Measurements from ENCODE around the gene TLE3. TPM values are rescaled to one million over a fixed set of nuclear protein-coding genes. Genes with fewer than 3 reads are reported as not detected.

TLE3 gene
- total and polyA plus RNA-seq, 7 experiments from 2014 or later, result 15.2 to 183 (median 117) TPM

DNA sequence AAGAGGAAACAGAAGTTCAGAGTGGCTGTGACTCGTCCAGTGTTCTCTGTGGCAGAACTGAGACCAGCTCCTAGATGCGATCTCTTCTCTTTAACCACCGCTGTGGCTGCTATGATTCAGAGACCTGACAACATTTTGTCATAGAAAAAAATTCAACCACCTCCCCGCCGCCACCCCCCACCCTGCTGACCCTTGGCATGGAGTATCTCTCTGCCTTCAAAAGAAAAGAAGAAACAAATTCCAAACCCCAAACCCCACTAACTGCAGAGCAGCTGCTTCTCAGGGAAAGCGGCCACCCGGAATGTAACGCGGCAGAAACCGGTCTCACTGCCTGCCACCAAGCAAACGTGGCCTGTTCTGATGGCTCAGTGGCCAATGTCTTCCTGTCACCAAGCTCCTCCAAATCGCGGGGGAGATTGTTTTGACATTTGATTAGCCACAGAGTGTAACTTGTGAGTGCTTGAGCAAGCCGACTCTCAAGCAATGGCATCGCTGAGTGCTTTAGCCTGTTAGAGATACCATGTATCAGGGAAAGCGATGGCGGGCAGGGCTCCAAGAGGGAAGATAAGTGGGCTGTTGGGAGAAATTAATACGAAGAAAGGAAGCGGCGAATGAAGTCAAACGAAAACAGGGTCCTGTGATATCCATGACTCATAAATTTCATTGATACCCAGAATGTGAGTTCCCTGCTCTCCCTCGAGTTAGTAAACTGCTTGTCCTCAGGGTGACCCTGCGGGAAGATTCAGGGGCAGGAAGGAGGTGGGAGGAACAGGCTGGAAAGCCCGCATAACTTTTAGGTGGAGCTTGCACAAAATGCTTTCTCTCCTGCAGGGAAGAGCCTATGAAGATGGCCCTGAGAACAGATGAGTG lies 44.8 kb upstream of the TLE3 start:
- ChIA-PET CTCF (no interaction called here), POLR2A (no interaction called here)
- Histone ChIP-seq H3K9me3 (ENCODE audit: control insufficient read depth in 2 of 3, low read length in 3 of 3) (no peaks in the 10 kb centered on the region), H3K27me3 (ENCODE audit: control insufficient read depth in 2 of 2, insufficient read depth in 2 of 2, low read length in 2 of 2) (no peaks in the 10 kb centered on the region), H3K36me3 (ENCODE audit: control insufficient read depth in 2 of 3, insufficient read depth in 3 of 3, low read length in 3 of 3) (no peaks in the 10 kb centered on the region), H3K4me1 (ENCODE audit: control insufficient read depth in 2 of 2, insufficient read depth in 2 of 2, low read length in 2 of 2) (peaks cover 17 to 19% of the 10 kb centered on the region in 2 donors), H3K27ac (ENCODE audit: low read depth, low read length) (no peak overlapping the region), H3K4me3 (ENCODE audit: low read length) (no peak overlapping the region)
- Mint-ChIP-seq H3K27me3 (peaks cover 0 to 62% (median 18%) of the 10 kb centered on the region in 5 donors), H3K36me3 (no peaks in the 10 kb centered on the region), H3K4me1 (peaks cover 21 to 31% (median 26%) of the 10 kb centered on the region in 7 donors), H3K27ac (peak overlapping the region in 1 of 9 donors; percentile 41), H3K9me3 (peaks cover 0 to 3% (median 0%) of the 10 kb centered on the region in 11 donors), H3K4me3 (no peak overlapping the region)
- ATAC-seq, result peak; percentile 81
- intact Hi-C loops (cut with micrococcal nuclease), result loop anchor here in 1 of 2 donors (5.0 kb wide), 1 partner anchor 40 kb away; no protein-coding TSS in a partner anchor
- DNase-seq, result no peak

DNA sequence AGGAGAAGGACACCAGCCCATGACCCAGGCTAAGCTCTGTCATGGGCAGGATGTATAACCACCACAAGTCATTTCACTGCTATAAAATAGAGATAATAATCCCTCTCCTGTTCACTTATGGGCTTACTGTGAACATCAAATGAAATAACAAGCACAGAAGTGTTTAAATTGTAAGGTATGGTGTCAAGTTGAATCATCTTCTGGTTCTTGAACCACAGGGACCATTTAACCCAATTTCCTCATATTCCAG lies 44.3 kb upstream of the TLE3 start:
- peaks cover 0 to 58% (median 16%) of the 10 kb centered on the region in 5 donors for H3K27me3 Mint-ChIP-seq
- no peak overlapping the region for H3K4me3 ChIP-seq (ENCODE audit: low read length)
- no peak for ATAC-seq
- no peaks in the 10 kb centered on the region for H3K27me3 ChIP-seq (ENCODE audit: control insufficient read depth in 2 of 2, insufficient read depth in 2 of 2, low read length in 2 of 2)
- H3K36me3 ChIP-seq (ENCODE audit: control insufficient read depth in 2 of 3, insufficient read depth in 3 of 3, low read length in 3 of 3), result no peaks in the 10 kb centered on the region
- H3K4me1 ChIP-seq (ENCODE audit: control insufficient read depth in 2 of 2, insufficient read depth in 2 of 2, low read length in 2 of 2), result peaks cover 17 to 19% of the 10 kb centered on the region in 2 donors
- H3K27ac ChIP-seq (ENCODE audit: low read depth, low read length), result no peak overlapping the region
- H3K4me3 Mint-ChIP-seq, result peak overlapping the region in 2 of 10 donors; percentile 33 to 41
- H3K36me3 Mint-ChIP-seq, result no peaks in the 10 kb centered on the region
- intact Hi-C loops (cut with micrococcal nuclease), result loop anchor here in 1 of 2 donors (5.0 kb wide), 1 partner anchor 40 kb away; no protein-coding TSS in a partner anchor
- peaks cover 21 to 31% (median 25%) of the 10 kb centered on the region in 7 donors for H3K4me1 Mint-ChIP-seq
- ChIA-PET POLR2A (no interaction called here), CTCF (interaction anchor here (0.7 kb wide), 1 partner anchor 550 kb away, joined by 3 read pairs; no protein-coding TSS in a partner anchor)
- no peaks in the 10 kb centered on the region for H3K9me3 ChIP-seq (ENCODE audit: control insufficient read depth in 2 of 3, low read length in 3 of 3)
- DNase-seq, result no peak
- H3K9me3 Mint-ChIP-seq, result peaks cover 0 to 3% (median 0%) of the 10 kb centered on the region in 11 donors
- H3K27ac Mint-ChIP-seq, result no peak overlapping the region

DNA sequence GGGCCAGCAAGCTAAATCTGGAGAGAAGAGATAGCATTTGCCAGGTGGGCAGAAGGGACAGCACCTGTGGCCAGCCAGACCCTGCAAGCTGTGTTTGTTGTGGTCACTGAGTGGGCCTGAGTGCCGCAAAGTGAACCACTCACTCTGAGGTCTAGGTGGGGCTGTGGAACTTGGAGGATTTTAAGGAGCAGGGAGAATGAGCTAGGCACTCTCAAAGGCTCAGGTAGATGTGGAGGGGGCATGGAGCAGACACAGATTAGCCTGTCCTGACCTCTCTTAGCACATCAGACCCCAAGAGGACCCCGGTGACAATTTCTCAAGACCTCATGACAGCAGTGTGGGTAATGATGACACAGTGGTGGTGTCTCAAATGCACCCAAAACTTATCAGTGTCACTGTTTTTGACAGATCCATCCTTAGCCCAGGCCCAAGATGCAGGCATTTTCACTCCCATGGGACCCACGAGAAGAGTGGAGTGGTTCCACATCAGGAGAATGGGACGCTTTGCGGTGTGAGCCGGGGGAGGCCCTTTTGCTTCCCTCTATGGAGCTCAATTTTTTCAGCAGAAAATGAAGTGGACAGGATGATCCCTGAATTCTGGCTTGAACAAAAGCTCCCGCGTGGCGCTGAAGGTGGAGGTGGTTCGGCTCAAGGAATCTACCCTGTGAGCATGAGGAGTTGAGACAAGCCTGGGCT lies 43.8 kb upstream of the TLE3 start:
- Histone ChIP-seq H3K27me3 (ENCODE audit: control insufficient read depth in 2 of 2, insufficient read depth in 2 of 2, low read length in 2 of 2) (no peaks in the 10 kb centered on the region), H3K27ac (ENCODE audit: low read depth, low read length) (no peak overlapping the region), H3K36me3 (ENCODE audit: control insufficient read depth in 2 of 3, insufficient read depth in 3 of 3, low read length in 3 of 3) (no peaks in the 10 kb centered on the region), H3K4me3 (ENCODE audit: low read length) (peak overlapping the region; percentile 1), H3K4me1 (ENCODE audit: control insufficient read depth in 2 of 2, insufficient read depth in 2 of 2, low read length in 2 of 2) (peaks cover 17 to 19% of the 10 kb centered on the region in 2 donors), H3K9me3 (ENCODE audit: control insufficient read depth in 2 of 3, low read length in 3 of 3) (no peaks in the 10 kb centered on the region)
- Mint-ChIP-seq H3K4me3 (peak overlapping the region; percentile 36 to 79 (median 62)), H3K4me1 (peaks cover 21 to 31% (median 25%) of the 10 kb centered on the region in 7 donors), H3K9me3 (peaks cover 0 to 3% (median 0%) of the 10 kb centered on the region in 11 donors), H3K27ac (peak overlapping the region in 5 of 9 donors; percentile 30 to 83 (median 38)), H3K36me3 (no peaks in the 10 kb centered on the region), H3K27me3 (peaks cover 0 to 54% (median 13%) of the 10 kb centered on the region in 5 donors)
- intact Hi-C loops (cut with micrococcal nuclease), result loop anchor here in 1 of 2 donors (5.0 kb wide), 1 partner anchor 39 kb away; no protein-coding TSS in a partner anchor
- DNase-seq (no peak), ATAC-seq (peak; percentile 27)
- ChIA-PET CTCF (interaction anchor here (0.7 kb wide), 1 partner anchor 550 kb away, joined by 3 read pairs; no protein-coding TSS in a partner anchor), POLR2A (no interaction called here)

DNA sequence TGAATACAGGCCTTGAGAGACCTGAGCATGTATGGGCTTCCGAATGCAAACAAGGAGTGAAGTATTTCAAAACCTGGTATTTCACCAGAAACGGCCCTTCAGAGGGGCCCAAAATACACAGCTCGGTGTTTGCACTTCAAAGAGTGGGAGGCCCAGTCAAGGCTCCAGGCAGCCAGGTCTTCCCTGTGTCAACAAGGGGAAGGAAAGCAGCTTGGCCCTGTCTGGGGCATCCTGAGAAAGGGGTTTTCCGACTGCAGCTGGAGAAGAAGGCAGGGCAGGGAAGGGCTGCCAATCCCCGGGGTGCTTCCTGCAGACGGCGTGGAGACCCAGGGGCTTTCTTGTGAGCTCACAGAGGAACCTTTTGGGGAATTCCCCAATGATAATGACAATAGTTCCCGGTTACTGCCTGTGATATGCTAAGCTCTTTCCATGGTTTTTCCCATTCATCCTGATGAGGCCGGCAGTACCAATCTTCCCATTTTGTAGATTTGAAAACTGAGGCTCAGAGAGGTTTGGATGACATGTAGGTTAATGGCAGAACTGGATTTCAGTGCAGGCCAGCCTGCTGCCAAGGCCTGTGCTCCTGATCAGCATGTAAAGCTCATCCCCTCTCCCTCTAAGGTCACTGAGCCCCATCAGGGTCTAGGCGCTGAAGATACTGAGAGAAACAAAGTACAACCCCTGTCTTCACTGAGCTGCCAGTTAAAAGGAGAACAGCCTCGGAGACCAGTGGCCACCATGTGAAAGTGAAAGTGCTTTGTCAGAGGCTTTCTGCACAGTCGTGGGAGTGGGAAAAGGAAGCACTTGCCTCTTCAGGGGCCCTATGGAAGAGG lies 43.0 kb upstream of the TLE3 start:
- Histone ChIP-seq H3K9me3 (ENCODE audit: control insufficient read depth in 2 of 3, low read length in 3 of 3) (no peaks in the 10 kb centered on the region), H3K27me3 (ENCODE audit: control insufficient read depth in 2 of 2, insufficient read depth in 2 of 2, low read length in 2 of 2) (no peaks in the 10 kb centered on the region), H3K4me3 (ENCODE audit: low read length) (peak overlapping the region; percentile 1), H3K27ac (ENCODE audit: low read depth, low read length) (no peak overlapping the region), H3K36me3 (ENCODE audit: control insufficient read depth in 2 of 3, insufficient read depth in 3 of 3, low read length in 3 of 3) (no peaks in the 10 kb centered on the region), H3K4me1 (ENCODE audit: control insufficient read depth in 2 of 2, insufficient read depth in 2 of 2, low read length in 2 of 2) (peaks cover 17 to 19% of the 10 kb centered on the region in 2 donors)
- peak in 6 of 9 donors; percentile 6 to 42 (median 16) for DNase-seq
- ATAC-seq, result peak; percentile 68
- peaks cover 0 to under 1% (median 0%) of the 10 kb centered on the region in 11 donors for H3K9me3 Mint-ChIP-seq
- peak overlapping the region in 6 of 9 donors; percentile 30 to 83 (median 52) for H3K27ac Mint-ChIP-seq
- peaks cover 21 to 31% (median 25%) of the 10 kb centered on the region in 7 donors for H3K4me1 Mint-ChIP-seq
- H3K4me3 Mint-ChIP-seq, result peak overlapping the region; percentile 36 to 79 (median 62)
- intact Hi-C loops (cut with micrococcal nuclease), result loop anchor here in 1 of 2 donors (5.0 kb wide), 1 partner anchor 38 kb away; no protein-coding TSS in a partner anchor
- ChIA-PET POLR2A (no interaction called here), CTCF (no interaction called here)
- H3K36me3 Mint-ChIP-seq, result no peaks in the 10 kb centered on the region
- peaks cover 0 to 53% (median 11%) of the 10 kb centered on the region in 5 donors for H3K27me3 Mint-ChIP-seq

DNA sequence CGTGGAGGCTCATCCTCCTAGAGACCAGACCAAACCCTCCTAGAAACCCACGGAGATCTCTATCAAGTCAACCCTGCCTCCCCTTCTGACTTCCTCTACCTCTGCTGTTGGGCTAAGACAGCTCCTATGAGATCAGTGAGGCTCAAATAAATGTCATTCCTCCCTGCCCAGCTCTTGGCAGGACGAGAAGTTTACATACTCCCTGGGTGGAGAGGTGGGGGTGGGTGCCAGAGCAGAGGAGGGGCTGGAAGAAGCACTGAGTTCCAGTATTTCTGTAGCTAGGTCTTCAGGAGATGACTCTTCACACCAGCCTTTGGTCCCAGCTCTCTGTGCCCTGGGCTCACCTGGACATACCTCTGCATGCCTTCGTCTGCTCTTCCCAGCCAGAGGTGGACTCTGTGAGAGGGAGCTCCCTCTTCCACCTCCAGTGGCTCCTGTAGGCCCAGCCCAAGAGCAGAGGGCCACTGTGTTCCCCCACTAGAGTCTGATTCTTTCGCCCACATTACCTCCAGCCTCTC lies 42.4 kb upstream of the TLE3 start:
- CTCF ChIA-PET, result interaction anchor here (0.7 kb wide), 1 partner anchor 541 kb away, joined by 3 read pairs; no protein-coding TSS in a partner anchor
- peaks cover 21 to 31% (median 25%) of the 10 kb centered on the region in 7 donors for H3K4me1 Mint-ChIP-seq
- H3K36me3 Mint-ChIP-seq, result no peaks in the 10 kb centered on the region
- peaks cover 17 to 19% of the 10 kb centered on the region in 2 donors for H3K4me1 ChIP-seq (ENCODE audit: control insufficient read depth in 2 of 2, insufficient read depth in 2 of 2, low read length in 2 of 2)
- H3K36me3 ChIP-seq (ENCODE audit: control insufficient read depth in 2 of 3, insufficient read depth in 3 of 3, low read length in 3 of 3), result no peaks in the 10 kb centered on the region
- DNase-seq (no peak), ATAC-seq (no peak)
- POLR2A ChIA-PET, result no interaction called here
- no peaks in the 10 kb centered on the region for H3K9me3 Mint-ChIP-seq
- no peak overlapping the region for H3K27ac ChIP-seq (ENCODE audit: low read depth, low read length)
- peaks cover 0 to 53% (median 11%) of the 10 kb centered on the region in 5 donors for H3K27me3 Mint-ChIP-seq
- intact Hi-C loops (cut with micrococcal nuclease), result loop anchor here in 1 of 2 donors (5.0 kb wide), 1 partner anchor 38 kb away; no protein-coding TSS in a partner anchor
- H3K4me3 ChIP-seq (ENCODE audit: low read length), result no peak overlapping the region
- H3K9me3 ChIP-seq (ENCODE audit: control insufficient read depth in 2 of 3, low read length in 3 of 3), result no peaks in the 10 kb centered on the region
- peak overlapping the region in 2 of 9 donors; percentile 38 to 58 for H3K27ac Mint-ChIP-seq
- H3K27me3 ChIP-seq (ENCODE audit: control insufficient read depth in 2 of 2, insufficient read depth in 2 of 2, low read length in 2 of 2), result no peaks in the 10 kb centered on the region
- H3K4me3 Mint-ChIP-seq, result peak overlapping the region in 3 of 10 donors; percentile 65 to 79 (median 72)

Measured in naive thymus-derived CD4-positive, alpha-beta T cell (primary cell).